Measurements from ENCODE around the gene ICAM3. TPM values are rescaled to one million over a fixed set of nuclear protein-coding genes. Genes with fewer than 3 reads are reported as not detected.
"Not testable (repeated sequence)": the region's sequence is repeated elsewhere in the genome, so short reads cannot be mapped to it uniquely, and the experiment has no call there.

Gene ICAM3
- total RNA-seq, 2 experiments from 2014 or later, result 63.7 to 76.4 TPM

GRCh38 chr19:10374931-10375330 is 35.5 kb upstream of the ICAM3 start:
- no TSS peak for BruUV-seq (replicated peaks)
- no peak overlapping the region for H3K27ac ChIP-seq (ENCODE audit: low read depth, low read length, poor library complexity, severe bottlenecking)
- H3K4me1 ChIP-seq (ENCODE audit: insufficient read depth, low read length, poor library complexity, severe bottlenecking), result peaks cover 22% of the 10 kb centered on the region
- peaks cover 14% of the 10 kb centered on the region for H3K79me2 ChIP-seq (ENCODE audit: insufficient read depth, low read depth, low read length)
- peaks cover 43% of the 10 kb centered on the region for H3K36me3 ChIP-seq (ENCODE audit: insufficient read depth, low read length)
- H2AFZ ChIP-seq (ENCODE audit: low read length), result no peak overlapping the region
- intact Hi-C loops (cut with micrococcal nuclease; ENCODE audit: unreplicated experiment), result no loop called here
- H3K4me3 ChIP-seq (ENCODE audit: low read depth, low read length, poor library complexity, severe bottlenecking), result no peak overlapping the region
- no peaks in the 10 kb centered on the region for H4K20me1 ChIP-seq (ENCODE audit: insufficient read depth, low read length)
- TF ChIP-seq EZH2phosphoT487 (IDR thresholded peaks at IDR 0.05; ENCODE audit: borderline replicate concordance, low read depth, low read length), result no peak
- no peak for TF ChIP-seq CTCF (conservative IDR thresholded peaks at IDR 0.05; ENCODE audit: low read length)
- POLR2A ChIA-PET, result interaction anchor here (0.6 to 0.7 kb wide), 3 partner anchors 37 to 150 kb away, joined by 5 to 6 read pairs (median 5); no protein-coding TSS in a partner anchor
- no peak for DNase-seq (ENCODE audit: low spot score)
- no peak overlapping the region for H3K4me2 ChIP-seq (ENCODE audit: low read length)
- no peaks in the 10 kb centered on the region for H3K9me2 ChIP-seq (ENCODE audit: insufficient read depth, low read length)
- no peaks in the 10 kb centered on the region for H3K9me3 ChIP-seq (ENCODE audit: low read length)
- CTCF ChIA-PET (ENCODE audit: unreplicated experiment), result no interaction called here

DNA sequence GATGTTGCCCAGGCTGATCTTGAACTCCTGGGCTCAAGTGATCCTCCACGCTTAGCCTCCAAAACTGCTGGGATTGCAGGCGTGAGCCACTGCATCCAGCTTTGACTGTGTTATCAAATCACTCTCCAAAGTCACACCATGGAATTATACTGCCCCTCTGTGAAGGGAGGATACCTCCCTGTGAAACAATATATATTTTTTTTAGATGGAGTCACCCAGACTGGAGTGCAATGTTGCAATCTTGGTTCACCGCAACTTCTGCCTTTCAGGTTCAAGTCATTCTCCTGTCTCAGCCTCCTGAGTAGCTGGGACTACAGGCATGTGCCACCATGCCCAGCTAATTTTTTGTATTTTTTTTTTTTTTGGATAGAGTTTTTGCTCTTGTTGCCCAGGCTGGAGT is 33.3 kb upstream of the ICAM3 start:
- Histone ChIP-seq H2AFZ (ENCODE audit: low read length) (no peak overlapping the region), H3K79me2 (ENCODE audit: insufficient read depth, low read depth, low read length) (no peaks in the 10 kb centered on the region), H3K27ac (ENCODE audit: low read depth, low read length, poor library complexity, severe bottlenecking) (peak overlapping the region; percentile 45), H3K9me3 (ENCODE audit: low read length) (no peaks in the 10 kb centered on the region), H3K4me1 (ENCODE audit: insufficient read depth, low read length, poor library complexity, severe bottlenecking) (peaks cover 16% of the 10 kb centered on the region), H3K9me2 (ENCODE audit: insufficient read depth, low read length) (no peaks in the 10 kb centered on the region), H3K36me3 (ENCODE audit: insufficient read depth, low read length) (peaks cover 57% of the 10 kb centered on the region), H3K4me3 (ENCODE audit: low read depth, low read length, poor library complexity, severe bottlenecking) (no peak overlapping the region), H4K20me1 (ENCODE audit: insufficient read depth, low read length) (no peaks in the 10 kb centered on the region), H3K4me2 (ENCODE audit: low read length) (no peak overlapping the region)
- CTCF ChIA-PET (ENCODE audit: unreplicated experiment), result interaction anchor here (0.6 kb wide), 1 partner anchor 42 kb away, joined by 3 read pairs; no protein-coding TSS in a partner anchor
- no TSS peak for BruUV-seq (replicated peaks)
- TF ChIP-seq EZH2phosphoT487 (IDR thresholded peaks at IDR 0.05; ENCODE audit: borderline replicate concordance, low read depth, low read length) (no peak), CTCF (conservative IDR thresholded peaks at IDR 0.05; ENCODE audit: low read length) (no peak)
- DNase-seq (ENCODE audit: low spot score), result no peak
- POLR2A ChIA-PET, result interaction anchor here (0.6 to 1.5 kb wide), 2 partner anchors 39 to 604 kb away, joined by 3 to 8 read pairs; no protein-coding TSS in a partner anchor
- intact Hi-C loops (cut with micrococcal nuclease; ENCODE audit: unreplicated experiment), result no loop called here

DNA sequence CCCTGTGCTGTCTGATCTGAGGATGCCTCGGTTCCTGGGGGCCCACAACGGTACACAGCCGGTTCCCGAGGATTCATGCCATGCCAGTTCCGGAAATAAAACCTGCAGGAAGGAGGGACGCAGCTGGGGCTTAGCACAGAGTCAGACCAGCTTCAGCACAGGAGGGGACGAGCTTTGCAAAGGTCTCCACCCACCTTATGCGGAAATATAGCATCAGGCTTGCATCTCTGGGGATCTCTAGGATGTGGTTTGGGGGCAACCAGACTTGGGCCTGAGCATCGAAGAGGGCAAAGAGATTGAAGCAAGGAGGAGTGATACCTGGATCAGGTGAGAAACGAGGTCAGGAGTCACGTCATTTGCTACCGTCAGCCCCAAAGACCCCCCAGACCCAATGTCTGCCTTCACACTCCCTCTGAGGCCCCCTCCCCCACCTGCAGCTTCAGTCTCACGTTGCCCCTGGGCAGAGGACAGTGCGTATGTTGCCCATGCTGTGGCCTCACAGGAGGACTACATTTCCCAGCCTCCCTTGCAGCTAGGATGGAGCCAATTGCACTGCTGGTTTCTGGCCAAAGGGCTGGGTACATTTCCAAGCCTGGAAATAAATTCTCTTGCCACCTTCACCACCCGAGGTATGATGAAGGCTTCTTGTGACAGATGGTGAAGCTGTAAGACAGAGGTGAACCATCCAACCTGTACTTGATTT is 28.8 kb upstream of the ICAM3 start:
- Histone ChIP-seq H3K4me2 (ENCODE audit: low read length) (no peak overlapping the region), H3K36me3 (ENCODE audit: insufficient read depth, low read length) (peaks cover 80% of the 10 kb centered on the region), H3K27ac (ENCODE audit: low read depth, low read length, poor library complexity, severe bottlenecking) (no peak overlapping the region), H3K79me2 (ENCODE audit: insufficient read depth, low read depth, low read length) (no peaks in the 10 kb centered on the region), H3K4me3 (ENCODE audit: low read depth, low read length, poor library complexity, severe bottlenecking) (no peak overlapping the region), H3K4me1 (ENCODE audit: insufficient read depth, low read length, poor library complexity, severe bottlenecking) (peaks cover 2% of the 10 kb centered on the region), H4K20me1 (ENCODE audit: insufficient read depth, low read length) (no peaks in the 10 kb centered on the region), H3K9me3 (ENCODE audit: low read length) (no peaks in the 10 kb centered on the region), H3K9me2 (ENCODE audit: insufficient read depth, low read length) (no peaks in the 10 kb centered on the region), H2AFZ (ENCODE audit: low read length) (no peak overlapping the region)
- intact Hi-C loops (cut with micrococcal nuclease; ENCODE audit: unreplicated experiment), result no loop called here
- CTCF ChIA-PET (ENCODE audit: unreplicated experiment), result no interaction called here
- POLR2A ChIA-PET, result interaction anchor here (0.7 kb wide), 1 partner anchor 331 kb away, joined by 3 read pairs; no protein-coding TSS in a partner anchor
- TF ChIP-seq EZH2phosphoT487 (IDR thresholded peaks at IDR 0.05; ENCODE audit: borderline replicate concordance, low read depth, low read length), result no peak
- no peak for TF ChIP-seq CTCF (conservative IDR thresholded peaks at IDR 0.05; ENCODE audit: low read length)
- no TSS peak for BruUV-seq (replicated peaks)
- no peak for DNase-seq (ENCODE audit: low spot score)

DNA sequence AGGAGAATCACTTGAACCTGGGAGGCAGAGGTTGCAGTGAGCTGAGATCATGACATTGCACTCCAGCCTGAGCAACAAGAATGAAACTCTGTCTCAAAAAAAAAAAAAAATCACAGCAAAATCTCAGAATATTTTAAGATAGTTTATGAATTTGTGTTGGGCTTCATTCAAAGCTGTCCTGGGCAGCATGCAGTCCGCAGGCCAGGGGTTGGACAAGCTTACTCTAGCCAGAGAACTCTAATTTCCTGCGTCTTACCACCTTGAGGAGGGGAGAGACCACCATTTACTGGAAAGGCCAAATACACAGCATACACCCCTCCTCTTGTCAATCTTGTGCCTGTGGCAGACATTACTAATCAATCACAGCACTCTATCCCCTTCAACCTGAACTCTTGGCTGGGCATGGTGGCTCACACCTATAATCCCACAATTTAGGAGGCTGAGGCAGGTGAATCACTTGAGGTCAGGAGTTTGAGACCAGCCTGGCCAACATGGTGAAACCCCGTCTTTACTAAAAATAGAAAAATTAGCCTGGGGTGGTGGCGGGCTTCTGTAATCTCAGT is 27.6 kb upstream of the ICAM3 start:
- H3K9me3 ChIP-seq (ENCODE audit: low read length); H2AFZ ChIP-seq (ENCODE audit: low read length); H3K4me3 ChIP-seq (ENCODE audit: low read depth, low read length, poor library complexity, severe bottlenecking); H3K9me2 ChIP-seq (ENCODE audit: insufficient read depth, low read length); H3K27ac ChIP-seq (ENCODE audit: low read depth, low read length, poor library complexity, severe bottlenecking); intact Hi-C loops (cut with micrococcal nuclease; ENCODE audit: unreplicated experiment); DNase-seq (ENCODE audit: low spot score); H3K4me1 ChIP-seq (ENCODE audit: insufficient read depth, low read length, poor library complexity, severe bottlenecking); CTCF ChIA-PET (ENCODE audit: unreplicated experiment); BruUV-seq (replicated peaks); H3K79me2 ChIP-seq (ENCODE audit: insufficient read depth, low read depth, low read length); H3K4me2 ChIP-seq (ENCODE audit: low read length); H4K20me1 ChIP-seq (ENCODE audit: insufficient read depth, low read length): not testable (repeated sequence)
- peaks cover 90% of the 10 kb centered on the region for H3K36me3 ChIP-seq (ENCODE audit: insufficient read depth, low read length)
- POLR2A ChIA-PET, result interaction anchor here (0.6 kb wide), 1 partner anchor 24 kb away, joined by 3 read pairs; no protein-coding TSS in a partner anchor

All from OCI-LY7 (cell line).